ENCODE results near the gene DYNC1H1. TPM values are rescaled to one million over a fixed set of nuclear protein-coding genes. Genes with fewer than 3 reads are reported as not detected.
A peak's percentile ranks its signal among the peaks of the same experiment; 100 is the strongest.

DYNC1H1 gene
- total and polyA plus RNA-seq, 7 donors, result 117 to 634 (median 332) TPM

DNA sequence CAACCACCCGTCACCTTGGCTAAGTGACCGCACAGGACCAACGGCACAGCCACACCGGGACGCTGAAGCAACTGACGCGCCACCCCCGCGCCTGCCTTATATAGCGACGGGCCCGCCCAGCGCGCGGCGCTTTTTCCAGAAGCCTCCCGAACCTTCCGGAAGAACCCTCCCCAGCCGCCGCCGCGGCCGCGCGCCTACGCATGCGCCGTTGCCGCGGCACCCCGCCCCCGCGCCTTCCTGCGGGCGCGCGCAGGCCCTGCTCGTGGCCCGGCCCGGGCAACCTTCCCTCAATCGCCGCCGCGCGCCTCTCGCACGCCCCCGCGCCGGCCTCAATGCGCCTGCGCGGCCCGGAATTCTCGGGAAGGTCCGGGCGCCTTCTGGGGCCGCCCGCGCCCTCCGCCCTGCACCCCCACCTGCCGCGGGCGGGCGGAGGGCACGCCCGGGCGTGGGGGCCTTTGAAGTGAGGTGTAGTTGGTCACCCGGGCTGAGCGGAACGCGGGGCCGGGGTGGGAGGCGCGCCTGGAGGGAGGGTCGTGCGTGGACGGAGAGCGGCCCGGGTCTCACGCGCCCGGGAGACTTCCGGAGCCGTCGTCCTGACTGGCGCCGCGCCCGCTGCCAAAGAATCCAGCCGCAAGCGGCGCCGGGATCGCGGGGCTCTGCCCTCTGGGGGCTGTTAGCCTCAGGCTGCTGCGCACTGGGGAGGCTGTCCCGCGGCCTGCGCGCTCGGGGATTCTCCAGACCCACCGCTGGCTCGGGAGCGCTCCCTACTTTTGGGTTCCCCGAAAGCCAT lies 122.8 kb downstream of the DYNC1H1 start, which contains the start of gene HSP90AA1:
HSP90AA1 (minus strand) TSS at position 73 of the 790 bp plus-strand sequence. CDS start 666 bp downstream, outside the sequence.
- 0 to 1% (median 1%) methylated on average over 49 to 106 of the region's 106 CpGs for WGBS, 3 donors
- peak; percentile 90 to 94 (median 92) for ATAC-seq
- DNase-seq, result peak; percentile 95 to 98
- peaks cover 12 to 39% of the 10 kb centered on the region in 2 donors for H3K36me3 ChIP-seq (ENCODE audit: insufficient read depth in 1 of 2, low read depth in 1 of 2)
- H3K4me1 ChIP-seq, result peaks cover 42% of the 10 kb centered on the region
- H3K9me3 ChIP-seq, result no peaks in the 10 kb centered on the region
- H3K4me3 ChIP-seq, result peak within 1 kb of the TSS; percentile 80
- intact Hi-C loops (cut with DNase I), result loop anchor here (5.0 kb wide), 2 partner anchors 125 to 230 kb away; partner anchors contain the start of genes DYNC1H1 (in 1 of the 2) and ZNF839 (in 1 of the 2)
- peak within 1 kb of the TSS; percentile 97 for H3K27ac ChIP-seq
- H3K27me3 ChIP-seq (ENCODE audit: insufficient read depth in 3 of 3, low read length in 2 of 3), result no peaks in the 10 kb centered on the region
- TF ChIP-seq, protein P1, sequence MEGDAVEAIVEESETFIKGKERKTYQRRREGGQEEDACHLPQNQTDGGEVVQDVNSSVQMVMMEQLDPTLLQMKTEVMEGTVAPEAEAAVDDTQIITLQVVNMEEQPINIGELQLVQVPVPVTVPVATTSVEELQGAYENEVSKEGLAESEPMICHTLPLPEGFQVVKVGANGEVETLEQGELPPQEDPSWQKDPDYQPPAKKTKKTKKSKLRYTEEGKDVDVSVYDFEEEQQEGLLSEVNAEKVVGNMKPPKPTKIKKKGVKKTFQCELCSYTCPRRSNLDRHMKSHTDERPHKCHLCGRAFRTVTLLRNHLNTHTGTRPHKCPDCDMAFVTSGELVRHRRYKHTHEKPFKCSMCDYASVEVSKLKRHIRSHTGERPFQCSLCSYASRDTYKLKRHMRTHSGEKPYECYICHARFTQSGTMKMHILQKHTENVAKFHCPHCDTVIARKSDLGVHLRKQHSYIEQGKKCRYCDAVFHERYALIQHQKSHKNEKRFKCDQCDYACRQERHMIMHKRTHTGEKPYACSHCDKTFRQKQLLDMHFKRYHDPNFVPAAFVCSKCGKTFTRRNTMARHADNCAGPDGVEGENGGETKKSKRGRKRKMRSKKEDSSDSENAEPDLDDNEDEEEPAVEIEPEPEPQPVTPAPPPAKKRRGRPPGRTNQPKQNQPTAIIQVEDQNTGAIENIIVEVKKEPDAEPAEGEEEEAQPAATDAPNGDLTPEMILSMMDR (IDR thresholded peaks at IDR 0.05), result peak; percentile 12

DNA sequence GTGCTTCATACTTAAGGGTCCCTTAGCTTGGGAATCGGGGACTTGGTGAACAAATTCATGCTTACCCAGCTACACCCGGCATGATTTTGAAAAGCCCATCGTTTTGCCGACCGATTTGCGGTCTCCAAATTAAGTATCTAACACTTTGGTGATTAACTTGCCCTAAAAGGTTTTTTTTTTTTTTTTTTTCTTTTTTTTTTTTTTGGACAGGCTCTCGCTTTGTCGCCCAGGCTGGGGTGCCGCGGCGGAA lies 123.3 kb downstream of the DYNC1H1 start:
- H3K9me3 ChIP-seq, result no peaks in the 10 kb centered on the region
- H3K27me3 ChIP-seq (ENCODE audit: insufficient read depth in 3 of 3, low read length in 2 of 3), result no peaks in the 10 kb centered on the region
- intact Hi-C loops (cut with DNase I), result loop anchor here (2.0 to 5.0 kb wide), 3 partner anchors 37 to 230 kb away; partner anchors contain the start of genes DYNC1H1 (in 1 of the 2) and ZNF839 (in 1 of the 2)
- TF ChIP-seq, protein P1 (IDR thresholded peaks at IDR 0.05), result no peak
- no peak for DNase-seq
- WGBS, 3 donors, result 4 to 13% (median 5%) methylated on average over 11 of the region's 11 CpGs
- no peak for ATAC-seq
- H3K27ac ChIP-seq, result peak overlapping the region; percentile 97
- H3K36me3 ChIP-seq (ENCODE audit: insufficient read depth in 1 of 2, low read depth in 1 of 2), result peaks cover 12 to 33% of the 10 kb centered on the region in 2 donors
- peaks cover 37% of the 10 kb centered on the region for H3K4me1 ChIP-seq
- peak overlapping the region; percentile 80 for H3K4me3 ChIP-seq

DNA sequence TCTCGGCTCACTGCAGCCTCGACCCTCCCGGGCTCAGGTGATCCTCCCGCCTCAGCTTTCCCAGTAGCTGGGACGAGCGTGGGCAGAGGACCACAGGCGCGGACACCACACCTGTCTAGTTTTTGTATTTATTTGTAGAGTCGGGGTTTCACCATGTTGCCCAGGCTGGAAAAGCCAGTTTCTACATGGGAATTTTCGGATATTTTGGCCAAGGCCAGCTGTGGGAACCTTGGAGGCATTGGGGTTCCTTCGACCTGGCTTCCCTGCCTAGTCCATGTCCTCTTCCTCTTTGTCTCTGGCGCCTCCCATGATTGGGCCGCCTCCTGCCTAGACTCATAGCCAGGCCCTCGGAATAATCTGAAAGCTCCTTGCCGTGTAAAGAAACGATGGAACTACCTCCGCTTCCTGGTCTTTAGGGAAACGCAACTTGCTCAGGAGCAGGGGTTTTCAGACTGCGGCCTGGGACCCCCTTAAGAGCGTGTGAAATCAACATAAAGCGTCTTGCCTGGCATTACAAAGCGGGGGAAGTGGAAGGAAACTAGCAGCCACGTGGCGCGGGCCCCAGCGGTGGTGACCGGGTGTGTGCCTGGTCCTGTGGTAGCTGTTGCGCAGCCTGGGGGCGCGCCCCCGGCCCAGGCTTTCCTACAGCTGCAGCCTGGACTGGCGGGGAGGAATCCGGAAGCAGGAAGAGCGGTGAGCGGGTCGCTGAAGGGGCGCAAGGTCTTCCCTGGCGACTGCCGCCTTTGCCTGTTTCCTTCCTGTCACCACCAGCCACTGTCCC lies 123.8 kb downstream of the DYNC1H1 start:
- peak in 1 of 4 donors; percentile 27 for ATAC-seq

DNA sequence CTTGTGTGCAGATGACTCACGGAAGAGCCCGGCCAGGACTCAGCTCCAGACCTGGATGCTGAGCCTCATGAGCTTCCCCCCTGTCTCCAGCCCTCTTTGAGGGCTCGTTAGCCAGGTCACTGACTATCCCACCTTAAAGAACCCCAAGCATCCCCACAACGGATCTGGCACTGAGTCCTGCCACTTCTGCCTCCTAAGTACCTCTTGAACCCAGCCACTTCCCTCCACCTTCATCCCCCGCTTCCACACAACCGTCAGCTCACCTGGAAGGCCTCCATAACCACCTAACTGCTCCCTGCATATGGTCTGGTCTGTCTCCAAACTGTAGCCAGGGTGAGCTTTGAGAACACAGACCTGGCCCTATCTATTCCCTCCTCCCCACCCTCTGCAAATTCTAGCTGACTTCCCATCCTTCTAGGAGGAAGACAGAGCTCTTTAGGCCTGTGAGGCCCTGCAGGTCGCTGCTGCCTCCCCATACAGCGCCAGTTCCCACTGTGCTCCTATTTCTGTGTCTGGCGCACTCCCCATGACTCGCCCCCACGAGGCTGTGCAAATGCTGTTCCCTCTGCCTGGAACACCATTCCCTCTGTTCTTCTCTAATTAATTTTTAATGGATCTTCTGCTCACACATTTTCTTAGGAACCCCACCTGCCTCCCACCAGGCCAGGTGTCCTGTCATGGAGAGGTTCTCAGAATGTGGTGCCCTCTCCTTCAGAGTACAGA lies 125.4 kb downstream of the DYNC1H1 start:
- Histone ChIP-seq H3K36me3 (ENCODE audit: insufficient read depth in 1 of 2, low read depth in 1 of 2) (peaks cover 6 to 12% of the 10 kb centered on the region in 2 donors), H3K4me1 (peaks cover 16% of the 10 kb centered on the region), H3K27ac (no peak overlapping the region), H3K4me3 (no peak overlapping the region), H3K27me3 (ENCODE audit: insufficient read depth in 3 of 3, low read length in 2 of 3) (no peaks in the 10 kb centered on the region), H3K9me3 (no peaks in the 10 kb centered on the region)
- ATAC-seq (no peak), DNase-seq (no peak)
- intact Hi-C loops (cut with DNase I), result loop anchor here (2.0 to 10.0 kb wide), 4 partner anchors 39 to 315 kb away; partner anchors contain the start of genes DYNC1H1 (in 1 of the 2) and ZNF839 (in 1 of the 2)
- TF ChIP-seq, protein P1 (IDR thresholded peaks at IDR 0.05), result no peak
- WGBS, 3 donors, result 87 to 91% (median 90%) methylated on average over 11 of the region's 11 CpGs

More for the DNA sequence above, 123.8 kb downstream of the DYNC1H1 start:
- intact Hi-C loops (cut with DNase I), result loop anchor here (2.0 to 5.0 kb wide), 3 partner anchors 37 to 229 kb away; partner anchors contain the start of genes DYNC1H1 (in 1 of the 2) and ZNF839 (in 1 of the 2)
- DNase-seq, result peak; percentile 63 to 72
- Histone ChIP-seq H3K4me1 (peaks cover 32% of the 10 kb centered on the region), H3K4me3 (peak overlapping the region; percentile 80), H3K9me3 (no peaks in the 10 kb centered on the region), H3K27me3 (ENCODE audit: insufficient read depth in 3 of 3, low read length in 2 of 3) (no peaks in the 10 kb centered on the region), H3K27ac (peak overlapping the region; percentile 97), H3K36me3 (ENCODE audit: insufficient read depth in 1 of 2, low read depth in 1 of 2) (peaks cover 10 to 28% of the 10 kb centered on the region in 2 donors)
- TF ChIP-seq, protein P1 (IDR thresholded peaks at IDR 0.05), result no peak
- 33 to 47% (median 34%) methylated on average over 35 to 39 of the region's 39 CpGs for WGBS, 3 donors

Measured in psoas muscle (tissue), 8 donors.